Endothelial cell (in vitro differentiated cells): ENCODE data around the gene NBPF3. TPM values are rescaled to one million over a fixed set of nuclear protein-coding genes. Genes with fewer than 3 reads are reported as not detected.

Experiments used
- DNase-seq: peaks from one replicate; pipeline ENCODE4 v3.0.0; 2021; ENCODE audit warnings: low spot score
- H3K27ac Mint-ChIP-seq: one replicate; pipeline ENCODE4 v1.8.0; 2021; ENCODE audit warnings: mixed read lengths, inconsistent platforms; ENCODE audit not compliant: unreplicated experiment
- H3K27me3 Mint-ChIP-seq: one replicate; pipeline ENCODE4 v1.8.0; 2021; ENCODE audit warnings: mild to moderate bottlenecking, moderate library complexity, mixed read lengths, inconsistent platforms; ENCODE audit not compliant: unreplicated experiment
- H3K36me3 Mint-ChIP-seq: one replicate; pipeline ENCODE4 v1.8.0; 2021; ENCODE audit warnings: mild to moderate bottlenecking, low read depth, mixed read lengths, inconsistent platforms; ENCODE audit not compliant: unreplicated experiment
- H3K4me1 Mint-ChIP-seq: one replicate; pipeline ENCODE4 v1.8.0; 2021; ENCODE audit warnings: mild to moderate bottlenecking, mixed read lengths, inconsistent platforms; ENCODE audit not compliant: unreplicated experiment
- H3K4me3 Mint-ChIP-seq: one replicate; pipeline ENCODE4 v1.8.0; 2021; ENCODE audit warnings: mild to moderate bottlenecking, mixed read lengths, inconsistent platforms; ENCODE audit not compliant: unreplicated experiment
- H3K9me3 Mint-ChIP-seq: one replicate; pipeline ENCODE4 v1.8.0; 2021; ENCODE audit warnings: mixed read lengths, inconsistent platforms; ENCODE audit not compliant: unreplicated experiment
- total RNA-seq: library from RNA; stranded (reverse); fragmentation: NEBNext Ultra II Directional; extraction: Animal tissue kit (Norgen Biotek cat#: 25700); gene quantifications from one replicate; pipeline ENCODE4 v1.2.1, GENCODE V29; 2021; ENCODE audit not compliant: unreplicated experiment
- TF ChIP-seq, protein P1 (sequence below): fragments of 200-600 bp; sonication (generic); IDR thresholded peaks from one replicate; pipeline ENCODE4 v1.5.0; 2021; ENCODE audit warnings: antibody characterized with exemption; ENCODE audit not compliant: unreplicated experiment

NBPF3 gene
- total RNA-seq, 1 donor from 2014 or later: 11.1 TPM

GRCh38 chr1:21534146-21534545 is 94.2 kb downstream of the NBPF3 start:
- Mint-ChIP-seq H3K4me3 (no peak overlapping the region), H3K27me3 (peaks cover 2% of the 10 kb centered on the region), H3K36me3 (no peaks in the 10 kb centered on the region), H3K27ac (no peak overlapping the region), H3K4me1 (no peaks in the 10 kb centered on the region), H3K9me3 (no peaks in the 10 kb centered on the region)
- TF ChIP-seq, protein P1, sequence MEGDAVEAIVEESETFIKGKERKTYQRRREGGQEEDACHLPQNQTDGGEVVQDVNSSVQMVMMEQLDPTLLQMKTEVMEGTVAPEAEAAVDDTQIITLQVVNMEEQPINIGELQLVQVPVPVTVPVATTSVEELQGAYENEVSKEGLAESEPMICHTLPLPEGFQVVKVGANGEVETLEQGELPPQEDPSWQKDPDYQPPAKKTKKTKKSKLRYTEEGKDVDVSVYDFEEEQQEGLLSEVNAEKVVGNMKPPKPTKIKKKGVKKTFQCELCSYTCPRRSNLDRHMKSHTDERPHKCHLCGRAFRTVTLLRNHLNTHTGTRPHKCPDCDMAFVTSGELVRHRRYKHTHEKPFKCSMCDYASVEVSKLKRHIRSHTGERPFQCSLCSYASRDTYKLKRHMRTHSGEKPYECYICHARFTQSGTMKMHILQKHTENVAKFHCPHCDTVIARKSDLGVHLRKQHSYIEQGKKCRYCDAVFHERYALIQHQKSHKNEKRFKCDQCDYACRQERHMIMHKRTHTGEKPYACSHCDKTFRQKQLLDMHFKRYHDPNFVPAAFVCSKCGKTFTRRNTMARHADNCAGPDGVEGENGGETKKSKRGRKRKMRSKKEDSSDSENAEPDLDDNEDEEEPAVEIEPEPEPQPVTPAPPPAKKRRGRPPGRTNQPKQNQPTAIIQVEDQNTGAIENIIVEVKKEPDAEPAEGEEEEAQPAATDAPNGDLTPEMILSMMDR: no peak
- no peak for DNase-seq

Other genes starting within 250 kb of the NBPF3 start
- 328 TPM for gene ECE1, start 149.7 kb upstream of the NBPF3 start, total RNA-seq
- 11.7 TPM for gene ALPL, start 69.3 kb downstream of the NBPF3 start, total RNA-seq
- gene RAP1GAP, start 229.2 kb downstream of the NBPF3 start, total RNA-seq: 0.56 TPM